Motor neuron (in vitro differentiated cells): Measurements from ENCODE around the gene CST5. TPM values are rescaled to one million over a fixed set of nuclear protein-coding genes. Genes with fewer than 3 reads are reported as not detected.
A peak's percentile ranks its signal among the peaks of the same experiment; 100 is the strongest.
"Not testable (repeated sequence)": the region's sequence is repeated elsewhere in the genome, so short reads cannot be mapped to it uniquely, and the experiment has no call there.

Experiments
- ATAC-seq, 8 experiments: fragments of 200-7000 bp; cut with Tn5 transposase; replicated peaks in 6 of 8; 2 replicates each; pipeline ENCODE4 v1.8.0; 2021; ENCODE audit warnings: mild to moderate bottlenecking in 8 of 8, moderate library complexity in 8 of 8
- H3K27ac ChIP-seq, 2 donors: fragments of 250-450 bp; sonication (Bioruptor Pico); 2 replicates each; pipeline ENCODE4 v1.9.0; 2021; ENCODE audit warnings: antibody characterized with exemption in 2 of 2, mild to moderate bottlenecking in 2 of 2, moderate library complexity in 1 of 2
- H3K4me1 ChIP-seq, 2 donors: fragments of 250-450 bp; sonication (Bioruptor Pico); replicated peaks in 1 of 2; 2 replicates each; pipeline ENCODE4 v1.6.1; 2021; ENCODE audit warnings: antibody characterized with exemption in 2 of 2, mild to moderate bottlenecking in 2 of 2, moderate library complexity in 1 of 2
- H3K4me3 ChIP-seq, 5 donors: fragments of 250-450 bp; sonication (Bioruptor Pico); 2 replicates each; pipeline ENCODE4 v1.9.0; 2021; ENCODE audit warnings: antibody characterized with exemption in 5 of 5, mild to moderate bottlenecking in 5 of 5, moderate library complexity in 4 of 5
- WGBS, 10 experiments: fragments of 450-650 bp; shearing (Covaris generic); methylation state at CpG; one replicate each; pipeline ENCODE4 v1.0.0; 2022; 5-methylcytosine and 5-hydroxymethylcytosine counted together
- in situ Hi-C, 9 experiments: fragments of 400-800 bp; cut with MboI; loops; one replicate each; pipeline ENCODE4 v1.15.0; 2021; ENCODE audit warnings: low sequenced_read_pairs in 9 of 9, low pct_unique_long_range_greater_than_20kb in 2 of 9; ENCODE audit not compliant: unreplicated experiment in 9 of 9
- total RNA-seq, 8 experiments: library from RNA; unstranded; fragments of 300-600 nt; gene quantifications; 2 replicates each; pipeline versions ENCODE4 v1.2.3 to v1.2.4, GENCODE V29; 2022

The CST5 gene
- total RNA-seq, 8 experiments from 2014 or later: not detected

DNA sequence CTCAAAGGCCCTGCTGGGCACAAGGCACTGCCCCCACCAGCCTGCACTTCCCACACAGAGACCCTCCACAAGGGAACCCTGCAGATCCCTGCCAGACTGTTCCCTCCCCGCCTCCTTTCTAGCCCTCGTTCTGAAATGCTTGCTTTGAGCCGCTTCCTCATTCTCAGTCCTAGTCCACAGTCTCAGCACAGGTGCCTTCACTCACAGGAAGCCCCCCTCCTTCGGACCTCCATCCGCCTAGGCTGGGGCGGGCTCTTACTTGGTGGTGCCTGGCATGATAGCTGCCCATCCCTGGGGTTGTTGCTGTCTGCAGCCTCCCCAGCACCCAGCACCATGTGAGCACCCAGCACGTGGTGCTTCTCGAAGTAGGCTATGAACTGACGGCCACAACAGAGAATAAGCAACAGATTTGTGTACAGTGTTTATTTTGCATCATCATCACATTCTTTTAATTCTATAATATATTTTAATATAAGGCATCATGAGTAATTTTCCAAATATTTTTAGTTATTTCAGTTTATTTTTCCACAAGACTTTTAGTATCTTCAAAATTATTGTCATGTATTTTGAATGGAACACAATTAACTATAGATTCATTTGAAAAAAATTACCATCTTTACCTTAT lies 12.3 kb downstream of the CST5 start:
- H3K4me1 ChIP-seq: no peaks in the 10 kb centered on the region
- no peak overlapping the region for H3K27ac ChIP-seq
- in situ Hi-C loops: no loop called here
- no peak for ATAC-seq
- 0 to 83% (median 68%) methylated on average over 1 to 8 of the region's 9 CpGs for WGBS, 10 experiments
- H3K4me3 ChIP-seq: no peak overlapping the region

DNA sequence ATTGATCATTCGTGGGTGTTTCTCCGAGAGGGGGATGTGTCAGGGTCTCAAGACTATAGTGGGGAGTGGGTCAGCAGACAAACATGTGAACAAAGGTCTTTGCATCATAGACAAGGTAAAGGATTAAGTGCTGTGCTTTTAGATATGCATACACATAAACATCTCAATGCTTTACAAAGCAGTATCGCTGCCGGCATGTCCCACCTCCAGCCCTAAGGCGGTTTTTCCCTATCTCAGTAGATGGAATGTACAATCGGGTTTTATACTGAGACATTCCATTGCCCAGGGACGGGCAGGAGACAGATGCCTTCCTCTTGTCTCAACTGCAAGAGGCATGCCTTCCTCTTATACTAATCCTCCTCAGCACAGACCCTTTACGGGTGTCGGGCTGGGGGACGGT lies 18.8 kb downstream of the CST5 start:
- in situ Hi-C loops: not testable (repeated sequence)

GRCh38 chr20:23857962-23858595 lies 21.5 kb downstream of the CST5 start:
- in situ Hi-C loops: no loop called here
- peaks cover 0 to 6% of the 10 kb centered on the region in 2 donors for H3K4me1 ChIP-seq
- H3K27ac ChIP-seq: peak overlapping the region in 1 of 2 donors; percentile 5
- H3K4me3 ChIP-seq: no peak overlapping the region
- 7 to 100% (median 50%) methylated on average over 1 to 6 of the region's 9 CpGs; no CpG with 5 or more reads in 2 of the 10 experiments for WGBS, 10 experiments
- peak in 5 of 8 experiments; percentile 64 to 98 (median 95) for ATAC-seq

More for the DNA sequence above, 18.8 kb downstream of the CST5 start:
- ATAC-seq, H3K4me3 ChIP-seq, H3K27ac ChIP-seq, H3K4me1 ChIP-seq: not testable (repeated sequence)
- whole genome bisulfite sequencing, 10 experiments: 80% methylated on average over 1 of the region's 10 CpGs; no CpG with 5 or more reads in 9 of the 10 experiments

GRCh38 chr20:23856736-23857135 lies 22.8 kb downstream of the CST5 start:
- H3K4me3 ChIP-seq: no peak overlapping the region
- ATAC-seq: no peak
- 20 to 100% (median 74%) methylated on average over 1 to 3 of the region's 5 CpGs; no CpG with 5 or more reads in 5 of the 10 experiments for WGBS, 10 experiments
- in situ Hi-C loops: no loop called here
- H3K27ac ChIP-seq: no peak overlapping the region
- peaks cover 0 to 6% of the 10 kb centered on the region in 2 donors for H3K4me1 ChIP-seq

- Histone ChIP-seq H3K4me1 (peaks cover 0 to 6% of the 10 kb centered on the region in 2 donors), H3K4me3 (no peak overlapping the region), H3K27ac (no peak overlapping the region)
- in situ Hi-C loops: no loop called here
- no peak for ATAC-seq
- 93 to 100% (median 100%) methylated on average over 1 to 5 of the region's 5 CpGs; no CpG with 5 or more reads in 7 of the 10 experiments for WGBS, 10 experiments
Measured at GRCh38 chr20:23856226-23856625, 23.3 kb downstream of the CST5 start.

- Histone ChIP-seq H3K4me1 (no peaks in the 10 kb centered on the region), H3K4me3 (no peak overlapping the region), H3K27ac (no peak overlapping the region)
- WGBS, 10 experiments: 20 to 100% (median 88%) methylated on average over 1 to 2 of the region's 2 CpGs; no CpG with 5 or more reads in 6 of the 10 experiments
- in situ Hi-C loops: no loop called here
- peak in 1 of 8 experiments; percentile 56 for ATAC-seq
Measured at GRCh38 chr20:23841693-23842092, 37.9 kb downstream of the CST5 start.

- 24 to 100% (median 60%) methylated on average over 1 to 4 of the region's 4 CpGs; no CpG with 5 or more reads in 7 of the 10 experiments for WGBS, 10 experiments
- peaks cover 0 to 3% of the 10 kb centered on the region in 2 donors for H3K4me1 ChIP-seq
- in situ Hi-C loops: no loop called here
- ATAC-seq: no peak
- H3K4me3 ChIP-seq: no peak overlapping the region
- H3K27ac ChIP-seq: no peak overlapping the region
Measured at GRCh38 chr20:23835716-23836115, 43.8 kb downstream of the CST5 start.

DNA sequence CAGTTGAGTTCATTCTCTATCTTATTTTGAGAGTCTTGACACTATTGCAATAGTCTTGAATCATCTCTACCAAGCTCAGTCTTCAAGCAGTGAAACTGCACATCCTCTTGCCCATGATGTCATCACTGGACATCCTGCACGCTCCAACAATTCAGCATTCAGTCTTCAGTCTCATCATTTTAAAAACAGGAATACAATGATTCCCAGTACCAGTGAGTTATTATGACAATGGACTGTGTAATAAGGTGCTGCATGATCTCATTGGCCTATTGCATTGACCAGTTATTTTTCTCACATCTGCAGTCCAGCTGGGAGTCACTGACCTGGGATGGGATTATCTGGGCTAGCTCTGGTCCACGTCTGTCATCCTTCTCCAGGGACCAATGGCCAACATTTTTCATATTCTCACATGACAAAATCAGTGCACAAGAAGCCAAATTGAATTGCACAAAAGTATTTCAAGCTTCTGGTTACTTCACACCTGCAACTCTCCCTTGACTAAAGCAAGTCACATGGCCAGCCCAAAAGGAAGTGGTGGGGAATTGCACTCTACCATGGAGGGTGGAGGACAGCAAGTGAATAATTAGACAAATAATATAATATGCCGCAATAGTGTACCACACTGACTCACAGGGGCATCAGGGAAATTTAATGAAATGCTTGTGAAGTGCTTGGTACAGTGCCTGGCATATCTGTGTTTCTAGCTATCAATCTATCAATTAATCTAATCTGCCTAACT lies 46.6 kb downstream of the CST5 start:
- 14 to 50% (median 44%) methylated on average over 1 to 2 of the region's 3 CpGs; no CpG with 5 or more reads in 5 of the 10 experiments for WGBS, 10 experiments
- peak in 6 of 8 experiments; percentile 9 to 93 (median 86) for ATAC-seq
- in situ Hi-C loops: no loop called here
- Histone ChIP-seq H3K4me1 (peaks cover 0 to 3% of the 10 kb centered on the region in 2 donors), H3K4me3 (no peak overlapping the region), H3K27ac (no peak overlapping the region)

GRCh38 chr20:23831961-23832360 lies 47.6 kb downstream of the CST5 start:
- H3K27ac ChIP-seq, H3K4me3 ChIP-seq, in situ Hi-C loops, H3K4me1 ChIP-seq: not testable (repeated sequence)
- 17 to 80% (median 40%) methylated on average over 1 of the region's 3 CpGs; no CpG with 5 or more reads in 5 of the 10 experiments for WGBS, 10 experiments
- peak; percentile 41 to 98 (median 60) for ATAC-seq

GRCh38 chr20:23826541-23827021 lies 53.0 kb downstream of the CST5 start, which contains the start of gene CST2:
Gene CST2, minus strand, starts transcription at chr20:23826729. Its CDS starts 69 bp downstream, at chr20:23826660.
- H3K4me3 ChIP-seq: no peak within 1 kb of the TSS
- peaks cover 0 to 3% of the 10 kb centered on the region in 2 donors for H3K4me1 ChIP-seq
- no peak within 1 kb of the TSS for H3K27ac ChIP-seq
- ATAC-seq: peak in 7 of 8 experiments; percentile 53 to 95 (median 84)
- in situ Hi-C loops: no loop called here
- WGBS, 10 experiments: 0% methylated on average over 1 of the region's 4 CpGs; no CpG with 5 or more reads in 9 of the 10 experiments
